GM12878 (cell line): ENCODE measurements around the gene EED. TPM values are rescaled to one million over a fixed set of nuclear protein-coding genes. Genes with fewer than 3 reads are reported as not detected.

ENCODE experiments used
- ATF7 ChIP-seq: fragments of 450-650 bp; IDR thresholded peaks from 2 replicates; pipeline ENCODE4 v1.6.1; 2016; ENCODE audit warnings: low read depth, mild to moderate bottlenecking
- BHLHE40 ChIP-seq, 2 experiments: fragments of 450-650 bp in 1 of 2; IDR thresholded peaks; 2 replicates each; pipeline ENCODE4 v1.6.1; 2011 to 2017; ENCODE audit warnings: low read depth in 2 of 2, borderline replicate concordance in 1 of 2, improper control_type of control experiment in 1 of 2, low read length in 1 of 2, mild to moderate bottlenecking in 1 of 2
- CBX3 ChIP-seq: fragments of 200-600 bp; sonication (generic); IDR thresholded peaks from 2 replicates; pipeline ENCODE4 v1.6.1; 2016; ENCODE audit warnings: low read depth, borderline replicate concordance
- ETV6 ChIP-seq, 2 experiments: fragments of 450-650 bp in 1 of 2; IDR thresholded peaks in 1 of 2; conservative IDR thresholded peaks in 1 of 2; 2 replicates each; pipeline ENCODE4 v1.6.1; 2014; ENCODE audit warnings: antibody characterized with exemption in 1 of 2, borderline replicate concordance in 1 of 2, low read depth in 1 of 2, mild to moderate bottlenecking in 1 of 2, moderate library complexity in 1 of 2
- GABPA ChIP-seq: IDR thresholded peaks from 2 replicates; pipeline ENCODE4 v1.6.1; 2014; ENCODE audit warnings: antibody characterized with exemption, low read depth, mild to moderate bottlenecking, inconsistent platforms
- HDGF ChIP-seq: fragments of 450-650 bp; IDR thresholded peaks from 2 replicates; pipeline ENCODE4 v1.6.1; 2016; ENCODE audit warnings: antibody characterized with exemption
- IRF4 ChIP-seq: IDR thresholded peaks from 2 replicates; pipeline ENCODE4 v1.6.1; 2011; ENCODE audit warnings: low read depth, low read length
- JUND ChIP-seq: IDR thresholded peaks from 2 replicates; pipeline ENCODE4 v1.6.1; 2012; ENCODE audit warnings: low read depth, mild to moderate bottlenecking, low read length, improper control_type of control experiment, moderate library complexity
- NR2F1 ChIP-seq: fragments of 450-650 bp; conservative IDR thresholded peaks from 2 replicates; pipeline ENCODE4 v1.6.1; 2017; ENCODE audit warnings: mild to moderate bottlenecking
- SIN3A ChIP-seq: IDR thresholded peaks from 2 replicates; pipeline ENCODE4 v1.6.1; 2012; ENCODE audit warnings: low read depth, low read length, improper control_type of control experiment
- SREBF1 ChIP-seq: IDR thresholded peaks from 2 replicates; pipeline ENCODE4 v1.6.1; 2012; ENCODE audit warnings: mild to moderate bottlenecking, low read length
- polyA plus RNA-seq, 11 experiments: library from polyadenylated mRNA; depleted of rRNA in 4 of 11; unstranded in 6 of 11; stranded (reverse) in 5 of 11; fragments of >200 nt; fragmentation: Nextera tagmentation in 4 of 11; fragmentation: Illumina TruSeq in 1 of 11; extraction: Ambion mirVana in 4 of 11; extraction: Trizol in 1 of 11; gene quantifications; 1 replicate in 1 of 11; 2 replicates in 10 of 11; pipeline versions ENCODE4 v1.2.1 to v1.2.3, GENCODE V29; 2011 to 2016; ENCODE audit warnings: inconsistent platforms in 2 of 11, missing spikeins in 2 of 11, low read depth in 1 of 11
- total RNA-seq, 4 experiments: library from RNA; depleted of rRNA in 3 of 4; stranded (reverse); fragments of >200 nt in 3 of 4; fragmentation: Illumina TruSeq in 1 of 4; extraction: Trizol in 1 of 4; gene quantifications; 2 replicates each; pipeline versions ENCODE4 v1.2.1 to v1.2.3, GENCODE V29; 2013 to 2021
- TF ChIP-seq, protein P1 (sequence below): IDR thresholded peaks from 2 replicates; pipeline ENCODE4 v1.6.1; 2012; ENCODE audit warnings: improper control_type of control experiment, low read depth, low read length; ENCODE audit not compliant: insufficient replicate concordance
- TF ChIP-seq, protein P2 (sequence below): fragments of 450-650 bp; IDR thresholded peaks from 2 replicates; pipeline ENCODE4 v1.6.1; 2014; ENCODE audit warnings: mild to moderate bottlenecking
- TF ChIP-seq, protein P3 (sequence below): fragments of 450-650 bp; IDR thresholded peaks from 2 replicates; pipeline ENCODE4 v1.6.1; 2017; ENCODE audit warnings: low read depth, mild to moderate bottlenecking, moderate library complexity

The EED gene
- total and polyA plus RNA-seq, 10 of the 15 experiments (the other 5 are each of a cell fraction or from before 2014, with no cell fraction given) = 41.5 to 140 (median 72.2) TPM

DNA sequence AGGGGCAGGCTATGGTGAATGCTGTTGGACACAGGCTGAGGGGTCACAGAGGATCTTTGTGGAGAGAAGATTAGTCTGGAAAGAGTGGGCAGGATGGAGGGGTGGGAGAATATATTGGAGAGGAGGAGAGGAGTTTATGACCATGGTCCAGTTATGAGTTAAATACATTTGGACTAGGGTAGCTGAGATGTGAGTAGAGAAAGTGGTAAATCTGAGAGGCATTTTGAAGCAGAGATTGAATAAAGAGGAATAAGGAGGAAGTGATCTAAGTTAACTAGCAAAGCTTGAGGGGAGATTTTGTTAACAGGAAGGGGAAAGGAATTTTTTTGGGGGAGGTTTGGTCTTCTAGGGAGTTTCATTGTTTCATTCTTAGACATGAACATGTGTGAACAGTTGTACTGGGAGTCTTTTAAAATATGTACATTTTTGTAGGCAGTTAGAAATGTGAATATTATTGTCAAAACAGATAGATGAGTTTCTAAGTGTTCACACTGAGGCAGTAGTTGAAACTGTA is 43.1 kb upstream of the EED start (continued):
- TF ChIP-seq, protein P1, sequence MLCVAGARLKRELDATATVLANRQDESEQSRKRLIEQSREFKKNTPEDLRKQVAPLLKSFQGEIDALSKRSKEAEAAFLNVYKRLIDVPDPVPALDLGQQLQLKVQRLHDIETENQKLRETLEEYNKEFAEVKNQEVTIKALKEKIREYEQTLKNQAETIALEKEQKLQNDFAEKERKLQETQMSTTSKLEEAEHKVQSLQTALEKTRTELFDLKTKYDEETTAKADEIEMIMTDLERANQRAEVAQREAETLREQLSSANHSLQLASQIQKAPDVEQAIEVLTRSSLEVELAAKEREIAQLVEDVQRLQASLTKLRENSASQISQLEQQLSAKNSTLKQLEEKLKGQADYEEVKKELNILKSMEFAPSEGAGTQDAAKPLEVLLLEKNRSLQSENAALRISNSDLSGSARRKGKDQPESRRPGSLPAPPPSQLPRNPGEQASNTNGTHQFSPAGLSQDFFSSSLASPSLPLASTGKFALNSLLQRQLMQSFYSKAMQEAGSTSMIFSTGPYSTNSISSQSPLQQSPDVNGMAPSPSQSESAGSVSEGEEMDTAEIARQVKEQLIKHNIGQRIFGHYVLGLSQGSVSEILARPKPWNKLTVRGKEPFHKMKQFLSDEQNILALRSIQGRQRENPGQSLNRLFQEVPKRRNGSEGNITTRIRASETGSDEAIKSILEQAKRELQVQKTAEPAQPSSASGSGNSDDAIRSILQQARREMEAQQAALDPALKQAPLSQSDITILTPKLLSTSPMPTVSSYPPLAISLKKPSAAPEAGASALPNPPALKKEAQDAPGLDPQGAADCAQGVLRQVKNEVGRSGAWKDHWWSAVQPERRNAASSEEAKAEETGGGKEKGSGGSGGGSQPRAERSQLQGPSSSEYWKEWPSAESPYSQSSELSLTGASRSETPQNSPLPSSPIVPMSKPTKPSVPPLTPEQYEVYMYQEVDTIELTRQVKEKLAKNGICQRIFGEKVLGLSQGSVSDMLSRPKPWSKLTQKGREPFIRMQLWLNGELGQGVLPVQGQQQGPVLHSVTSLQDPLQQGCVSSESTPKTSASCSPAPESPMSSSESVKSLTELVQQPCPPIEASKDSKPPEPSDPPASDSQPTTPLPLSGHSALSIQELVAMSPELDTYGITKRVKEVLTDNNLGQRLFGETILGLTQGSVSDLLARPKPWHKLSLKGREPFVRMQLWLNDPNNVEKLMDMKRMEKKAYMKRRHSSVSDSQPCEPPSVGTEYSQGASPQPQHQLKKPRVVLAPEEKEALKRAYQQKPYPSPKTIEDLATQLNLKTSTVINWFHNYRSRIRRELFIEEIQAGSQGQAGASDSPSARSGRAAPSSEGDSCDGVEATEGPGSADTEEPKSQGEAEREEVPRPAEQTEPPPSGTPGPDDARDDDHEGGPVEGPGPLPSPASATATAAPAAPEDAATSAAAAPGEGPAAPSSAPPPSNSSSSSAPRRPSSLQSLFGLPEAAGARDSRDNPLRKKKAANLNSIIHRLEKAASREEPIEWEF = no peak
- TF ChIP-seq JUND = no peak
- TF ChIP-seq ATF7 = no peak
- peak in 1 of 2 experiments; percentile 18; a peak in 1 of 4 replicates for TF ChIP-seq ETV6 (conservative IDR thresholded peaks at IDR 0.05 in 1 of 2, IDR thresholded peaks at IDR 0.05 in 1 of 2; ENCODE audit: borderline replicate concordance in 1 of 2, low read depth in 1 of 2)
- TF ChIP-seq SREBF1 = no peak
- TF ChIP-seq, protein P2, sequence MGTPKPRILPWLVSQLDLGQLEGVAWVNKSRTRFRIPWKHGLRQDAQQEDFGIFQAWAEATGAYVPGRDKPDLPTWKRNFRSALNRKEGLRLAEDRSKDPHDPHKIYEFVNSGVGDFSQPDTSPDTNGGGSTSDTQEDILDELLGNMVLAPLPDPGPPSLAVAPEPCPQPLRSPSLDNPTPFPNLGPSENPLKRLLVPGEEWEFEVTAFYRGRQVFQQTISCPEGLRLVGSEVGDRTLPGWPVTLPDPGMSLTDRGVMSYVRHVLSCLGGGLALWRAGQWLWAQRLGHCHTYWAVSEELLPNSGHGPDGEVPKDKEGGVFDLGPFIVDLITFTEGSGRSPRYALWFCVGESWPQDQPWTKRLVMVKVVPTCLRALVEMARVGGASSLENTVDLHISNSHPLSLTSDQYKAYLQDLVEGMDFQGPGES = no peak
- 0 out of 2 replicates have a peak, but pooled peaks have one; percentile 8 for TF ChIP-seq GABPA
- TF ChIP-seq, protein P3, sequence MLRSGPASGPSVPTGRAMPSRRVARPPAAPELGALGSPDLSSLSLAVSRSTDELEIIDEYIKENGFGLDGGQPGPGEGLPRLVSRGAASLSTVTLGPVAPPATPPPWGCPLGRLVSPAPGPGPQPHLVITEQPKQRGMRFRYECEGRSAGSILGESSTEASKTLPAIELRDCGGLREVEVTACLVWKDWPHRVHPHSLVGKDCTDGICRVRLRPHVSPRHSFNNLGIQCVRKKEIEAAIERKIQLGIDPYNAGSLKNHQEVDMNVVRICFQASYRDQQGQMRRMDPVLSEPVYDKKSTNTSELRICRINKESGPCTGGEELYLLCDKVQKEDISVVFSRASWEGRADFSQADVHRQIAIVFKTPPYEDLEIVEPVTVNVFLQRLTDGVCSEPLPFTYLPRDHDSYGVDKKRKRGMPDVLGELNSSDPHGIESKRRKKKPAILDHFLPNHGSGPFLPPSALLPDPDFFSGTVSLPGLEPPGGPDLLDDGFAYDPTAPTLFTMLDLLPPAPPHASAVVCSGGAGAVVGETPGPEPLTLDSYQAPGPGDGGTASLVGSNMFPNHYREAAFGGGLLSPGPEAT = 0 out of 2 replicates have a peak, but pooled peaks have one; percentile 26
- TF ChIP-seq HDGF = peak; percentile 71; the same call in 1 of the 2 replicates
- no peak for TF ChIP-seq SIN3A
- TF ChIP-seq NR2F1 = no peak
- TF ChIP-seq BHLHE40 (IDR thresholded peaks at IDR 0.05; ENCODE audit: borderline replicate concordance in 1 of 2, low read depth in 2 of 2, low read length in 1 of 2) = no peak
- TF ChIP-seq CBX3 = no peak
- TF ChIP-seq IRF4 = no peak
